IMR-90 (cell line): ENCODE results near the gene ABHD15.

Experiments
- BHLHE40 ChIP-seq: fragments of 150-350 bp; IDR thresholded peaks from 2 replicates; pipeline ENCODE4 v1.6.1; 2016; ENCODE audit warnings: mild to moderate bottlenecking, low read depth, low read length
- CEBPB ChIP-seq: IDR thresholded peaks from 2 replicates; pipeline ENCODE4 v1.6.1; 2012; ENCODE audit warnings: low read depth, low read length, improper control_type of control experiment
- CHD1 ChIP-seq: IDR thresholded peaks from 2 replicates; pipeline ENCODE4 v1.6.1; 2012; ENCODE audit warnings: low read depth, low read length, improper control_type of control experiment
- MAZ ChIP-seq: IDR thresholded peaks from 2 replicates; pipeline ENCODE4 v1.6.1; 2012; ENCODE audit warnings: low read depth, mild to moderate bottlenecking, low read length, improper control_type of control experiment, moderate library complexity, borderline replicate concordance
- MXI1 ChIP-seq: IDR thresholded peaks from 2 replicates; pipeline ENCODE4 v1.6.1; 2012; ENCODE audit warnings: low read depth, mild to moderate bottlenecking, low read length, moderate library complexity, borderline replicate concordance
- POLR2A ChIP-seq: IDR thresholded peaks from 2 replicates; pipeline ENCODE4 v1.6.1; 2012; ENCODE audit warnings: mild to moderate bottlenecking, low read depth, low read length
- RCOR1 ChIP-seq: IDR thresholded peaks from 2 replicates; pipeline ENCODE4 v1.6.1; 2012; ENCODE audit warnings: mild to moderate bottlenecking, low read length, improper control_type of control experiment; ENCODE audit not compliant: insufficient replicate concordance
- TF ChIP-seq, protein P1 (sequence below): conservative IDR thresholded peaks from 2 replicates; pipeline ENCODE4 v1.5.1; 2012; ENCODE audit warnings: mild to moderate bottlenecking, low read depth, low read length, improper control_type of control experiment

DNA sequence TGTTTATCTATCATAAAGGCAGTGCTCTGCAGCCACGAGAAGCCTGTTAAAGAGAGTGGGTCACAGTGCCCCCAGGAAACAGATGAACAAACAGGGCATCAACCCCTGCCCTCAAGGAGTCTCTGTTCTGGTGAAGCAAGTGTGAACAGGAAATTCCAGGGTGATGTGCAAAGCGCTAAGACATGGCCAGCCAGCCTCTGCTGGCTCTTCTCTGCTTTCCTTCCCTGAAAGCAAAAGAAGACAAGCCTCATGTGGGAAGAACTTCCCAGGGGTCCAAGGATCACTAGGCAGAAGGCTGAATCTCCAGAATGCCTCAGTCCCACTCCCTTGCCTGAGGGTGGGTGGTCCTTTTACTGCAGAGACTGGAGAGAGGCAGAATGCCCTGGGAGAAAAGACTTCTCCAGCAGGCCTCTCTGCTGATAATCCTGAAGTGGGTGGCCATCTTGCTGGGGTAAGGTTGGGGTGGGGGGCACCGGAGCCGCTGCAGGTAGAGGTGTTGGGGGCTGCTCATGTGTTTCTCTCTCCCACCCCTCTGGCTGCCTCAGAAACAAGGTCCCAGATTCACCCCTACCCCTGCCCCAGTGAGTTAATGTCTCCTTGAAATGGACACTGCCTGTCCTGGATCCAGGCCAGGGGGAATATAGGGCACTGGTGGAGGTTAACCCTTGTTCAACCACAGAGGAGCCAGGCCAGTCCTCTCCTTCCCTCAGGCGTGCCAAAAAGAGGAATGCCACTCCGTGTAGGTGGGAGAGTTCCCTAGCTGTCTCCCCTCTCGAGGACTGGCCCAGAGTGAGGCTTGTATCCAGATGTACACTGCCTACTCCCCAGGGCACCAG, 28.5 kb upstream of the ABHD15 start:
- TF ChIP-seq MXI1 = no peak
- no peak for TF ChIP-seq RCOR1
- TF ChIP-seq MAZ = no peak
- TF ChIP-seq CHD1 = no peak
- TF ChIP-seq, protein P1, sequence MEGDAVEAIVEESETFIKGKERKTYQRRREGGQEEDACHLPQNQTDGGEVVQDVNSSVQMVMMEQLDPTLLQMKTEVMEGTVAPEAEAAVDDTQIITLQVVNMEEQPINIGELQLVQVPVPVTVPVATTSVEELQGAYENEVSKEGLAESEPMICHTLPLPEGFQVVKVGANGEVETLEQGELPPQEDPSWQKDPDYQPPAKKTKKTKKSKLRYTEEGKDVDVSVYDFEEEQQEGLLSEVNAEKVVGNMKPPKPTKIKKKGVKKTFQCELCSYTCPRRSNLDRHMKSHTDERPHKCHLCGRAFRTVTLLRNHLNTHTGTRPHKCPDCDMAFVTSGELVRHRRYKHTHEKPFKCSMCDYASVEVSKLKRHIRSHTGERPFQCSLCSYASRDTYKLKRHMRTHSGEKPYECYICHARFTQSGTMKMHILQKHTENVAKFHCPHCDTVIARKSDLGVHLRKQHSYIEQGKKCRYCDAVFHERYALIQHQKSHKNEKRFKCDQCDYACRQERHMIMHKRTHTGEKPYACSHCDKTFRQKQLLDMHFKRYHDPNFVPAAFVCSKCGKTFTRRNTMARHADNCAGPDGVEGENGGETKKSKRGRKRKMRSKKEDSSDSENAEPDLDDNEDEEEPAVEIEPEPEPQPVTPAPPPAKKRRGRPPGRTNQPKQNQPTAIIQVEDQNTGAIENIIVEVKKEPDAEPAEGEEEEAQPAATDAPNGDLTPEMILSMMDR = no peak
- TF ChIP-seq CEBPB = no peak
- TF ChIP-seq POLR2A = no peak
- no peak; the same call in 1 of the 2 replicates for TF ChIP-seq BHLHE40
